Activated CD4-positive, alpha-beta T cell treated with anti-CD3 and anti-CD28 coated beads, Interleukin-2, Interleukin-4, amounts not matched to agents 100 ng/mL and 50 ng/mL, durations not matched to agents 16 hours and 8 hours (primary cell): Measurements from ENCODE around the gene CYP11A1.

Source experiments
- DNase-seq: peaks from one replicate; pipeline ENCODE4 v3.0.0-alpha.2; 2020; ENCODE audit warnings: low spot score

The CYP11A1 gene

DNA sequence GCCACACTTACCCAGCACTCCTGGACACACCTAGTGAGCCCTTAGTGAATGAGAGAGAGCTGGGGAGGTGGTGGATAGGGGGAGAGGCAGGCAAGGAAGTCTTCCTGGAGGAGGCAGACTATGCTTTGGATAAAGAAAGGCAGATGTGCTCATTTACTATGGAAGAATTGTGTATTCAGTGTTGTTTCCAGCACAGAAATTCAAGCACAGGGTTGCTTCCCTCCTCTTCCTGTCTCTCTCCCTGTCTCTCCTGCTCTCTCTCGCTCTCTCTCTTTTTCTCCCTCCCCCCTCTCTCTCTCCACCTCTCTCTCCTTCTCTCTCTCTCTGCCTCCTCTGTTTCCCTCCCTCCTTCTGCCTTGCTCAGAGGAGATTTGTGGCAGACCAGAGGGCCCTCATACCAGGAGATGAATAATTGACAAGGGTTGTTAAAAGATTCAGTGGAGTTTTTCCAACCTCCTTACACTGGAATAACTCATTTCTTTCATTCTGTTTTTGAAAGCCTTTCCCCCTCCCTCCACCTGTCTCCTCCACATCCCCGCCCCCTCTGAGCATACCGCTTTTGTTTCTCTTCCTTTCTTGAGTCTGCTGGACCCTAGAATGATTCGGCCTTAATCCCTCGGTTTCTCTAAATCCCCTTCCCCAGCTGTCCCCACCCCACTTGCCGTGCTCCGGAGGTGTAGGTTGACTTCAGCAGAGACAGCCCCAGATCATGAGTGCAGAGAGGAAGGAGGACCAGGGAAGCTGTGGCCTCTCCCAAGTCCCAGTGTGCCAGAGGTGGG lies 65.7 kb downstream of the CYP11A1 start:
- DNase-seq: no peak

- DNase-seq: no peak
Measured at GRCh38 chr15:74300057-74300795, 67.2 kb downstream of the CYP11A1 start.

DNA sequence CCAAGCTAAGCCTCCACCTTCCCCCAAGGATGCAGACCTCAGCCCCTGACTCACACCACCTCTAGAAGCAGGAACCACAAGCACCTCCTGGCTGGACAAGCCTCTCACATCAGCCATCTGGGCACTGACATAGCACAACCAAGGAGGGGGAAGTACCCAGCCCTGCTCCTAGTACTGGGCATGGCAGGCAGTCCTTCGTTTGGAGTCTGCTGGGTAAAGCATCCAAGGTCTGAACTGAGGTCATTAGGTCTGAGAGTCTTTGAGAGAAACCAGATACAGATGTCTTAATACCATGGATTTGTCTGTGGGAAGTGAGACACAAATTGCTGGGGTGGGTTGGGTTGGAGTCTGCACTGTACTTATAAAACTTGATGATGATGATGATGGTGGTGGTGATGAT lies 69.6 kb downstream of the CYP11A1 start:
- no peak for DNase-seq

DNA sequence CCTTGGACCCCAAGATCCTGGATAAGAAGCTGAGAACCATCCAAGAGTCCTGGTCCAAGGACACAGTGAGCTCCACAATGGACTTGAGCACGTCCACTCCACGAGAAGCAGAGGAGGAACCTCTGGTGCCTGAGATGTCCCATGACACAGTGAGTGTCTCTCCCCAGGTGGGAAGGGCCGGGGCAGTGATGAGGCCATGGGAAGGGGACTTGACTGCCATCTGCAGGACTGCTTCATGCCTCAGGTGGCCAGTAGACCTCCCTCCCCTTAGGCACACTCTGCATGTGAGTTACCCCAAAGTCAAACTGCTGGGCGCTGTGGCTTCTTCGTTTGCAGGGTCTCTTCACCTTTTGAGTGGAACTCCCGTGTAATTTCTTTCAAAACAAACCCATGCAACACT lies 71.6 kb downstream of the CYP11A1 start:
- DNase-seq: no peak

DNA sequence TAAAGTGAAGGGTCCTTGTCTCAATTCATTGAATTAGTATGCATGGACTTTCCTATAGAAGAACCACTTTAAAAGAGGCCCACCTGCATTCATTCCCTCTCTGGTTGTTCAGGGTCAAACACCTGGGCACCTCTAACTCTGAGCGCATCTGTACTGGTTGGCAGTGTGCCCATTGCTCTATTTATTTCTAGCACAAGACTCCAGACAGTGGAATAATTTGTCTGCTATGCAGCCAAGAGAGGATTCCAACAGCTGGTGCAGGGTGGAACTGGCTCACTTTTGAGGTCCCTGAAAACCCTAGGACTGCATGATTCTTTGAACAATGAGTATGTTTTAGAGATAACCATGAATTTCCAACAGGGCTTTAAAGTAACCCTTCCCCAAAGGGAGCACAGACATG lies 73.4 kb downstream of the CYP11A1 start:
- DNase-seq: no peak

DNA sequence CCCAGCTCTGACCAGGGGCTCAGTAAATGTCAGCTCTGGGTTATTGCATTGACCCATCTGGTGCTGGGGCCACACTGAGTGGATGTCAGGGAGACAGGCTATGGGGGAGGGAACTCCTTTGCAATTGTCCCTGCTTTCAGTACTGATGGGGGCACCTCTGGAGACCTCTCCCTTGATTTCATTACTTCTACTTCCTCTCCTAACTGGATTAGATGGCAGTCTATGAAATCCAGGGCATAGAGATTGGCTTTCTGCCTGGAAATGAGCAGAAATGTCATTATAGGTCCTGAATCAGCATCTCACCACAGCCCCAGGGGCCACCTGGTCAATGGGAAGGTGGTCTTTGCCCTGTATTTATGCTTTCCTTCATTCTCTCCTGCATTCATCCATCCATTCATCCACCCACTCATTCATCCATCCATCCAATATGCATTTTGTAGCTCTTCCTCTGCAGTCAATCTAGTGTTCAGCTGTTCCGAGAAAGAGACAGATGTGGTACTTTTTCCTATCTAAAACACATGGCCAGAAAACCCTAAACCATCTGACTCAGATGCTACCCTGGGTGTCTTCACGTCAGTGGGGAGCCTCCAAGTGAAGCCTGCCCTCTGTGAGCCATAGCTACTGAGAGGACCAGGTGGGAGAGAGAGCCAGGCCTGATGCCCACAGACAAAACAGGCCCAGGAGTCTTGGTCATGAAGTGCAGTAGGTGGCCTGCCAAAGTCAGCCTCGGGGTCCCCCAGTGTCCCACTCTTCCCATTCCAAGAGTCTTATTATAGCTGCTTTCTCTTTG lies 74.2 kb downstream of the CYP11A1 start:
- DNase-seq: no peak

DNA sequence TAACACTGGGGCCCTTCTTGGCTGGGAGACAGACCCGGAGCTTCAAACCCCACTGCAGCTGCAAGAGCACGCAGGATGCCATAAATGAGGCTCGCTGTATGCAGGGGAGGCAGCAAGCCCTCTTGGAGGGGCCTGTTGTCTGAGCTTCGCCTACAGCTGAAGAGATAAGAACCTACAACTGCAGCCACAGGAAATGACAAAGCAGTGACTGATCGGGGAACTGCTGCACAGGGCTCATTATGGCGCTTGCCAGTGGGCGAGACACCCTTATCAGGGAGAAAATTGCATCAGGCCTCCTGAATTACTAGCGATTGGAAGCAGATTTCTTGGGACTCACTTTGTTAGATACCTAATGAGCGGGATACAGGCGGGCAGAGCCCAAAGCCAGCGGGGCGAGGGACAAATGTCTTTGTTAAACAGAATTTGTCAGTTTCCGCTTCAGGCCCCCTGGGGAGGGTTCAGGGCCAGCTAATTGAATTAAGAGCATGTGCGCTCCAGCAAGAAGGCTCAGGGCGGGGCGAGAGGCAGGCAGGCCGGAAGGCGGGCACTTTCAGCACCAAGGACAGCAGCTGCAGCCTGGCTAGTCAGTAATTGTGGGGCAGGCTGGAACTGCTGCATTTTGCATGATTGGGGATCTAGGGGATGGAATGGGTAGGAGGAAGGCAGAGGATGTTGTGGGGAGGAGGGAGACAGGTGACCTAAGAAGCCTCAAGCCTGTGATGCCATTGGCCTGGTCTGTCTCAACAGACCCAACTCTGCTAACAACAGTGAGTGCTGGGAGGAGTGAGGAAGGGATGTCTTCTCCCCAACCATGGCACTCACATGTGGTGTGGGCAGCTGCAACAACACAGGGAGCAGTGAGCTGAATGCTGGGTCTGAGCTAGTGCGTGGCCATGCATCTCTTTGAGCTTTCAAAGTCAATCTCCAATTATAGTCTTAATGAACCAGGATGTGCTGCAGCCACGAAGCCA lies 76.1 kb downstream of the CYP11A1 start:
- peak; percentile 68 for DNase-seq

GRCh38 chr15:74290645-74291044 lies 76.8 kb downstream of the CYP11A1 start:
- DNase-seq: no peak

- no peak for DNase-seq
Measured at GRCh38 chr15:74289671-74290070, 77.8 kb downstream of the CYP11A1 start.
